Measurements from ENCODE around the gene IL12RB2.

- TF ChIP-seq CTCF (IDR thresholded peaks at IDR 0.05) = peak in 6 of 7 experiments; percentile 53 to 59 (median 55)
- no peak for TF ChIP-seq POLR2A (IDR thresholded peaks at IDR 0.05)
Observed at GRCh38 chr1:67347688-67348472, 40.2 kb downstream of the IL12RB2 start.

Data from body of pancreas (tissue), 4 donors.